B cell (primary cell): Measurements from ENCODE around the gene NUDT4B.
"Not testable (repeated sequence)": the region's sequence is repeated elsewhere in the genome, so short reads cannot be mapped to it uniquely, and the experiment has no call there.

Experiments
- EZH2 ChIP-seq: IDR thresholded peaks from 2 replicates; pipeline ENCODE4 v1.6.1; 2012; ENCODE audit warnings: borderline replicate concordance, low read depth, mild to moderate bottlenecking, moderate library complexity, low read length; ENCODE audit not compliant: insufficient read depth, poor library complexity, severe bottlenecking
- TF ChIP-seq, protein P1 (sequence below): fragments of 200-600 bp; IDR thresholded peaks from one replicate; pipeline ENCODE4 v1.8.0; 2022; ENCODE audit warnings: antibody characterized with exemption, mild to moderate bottlenecking

DNA sequence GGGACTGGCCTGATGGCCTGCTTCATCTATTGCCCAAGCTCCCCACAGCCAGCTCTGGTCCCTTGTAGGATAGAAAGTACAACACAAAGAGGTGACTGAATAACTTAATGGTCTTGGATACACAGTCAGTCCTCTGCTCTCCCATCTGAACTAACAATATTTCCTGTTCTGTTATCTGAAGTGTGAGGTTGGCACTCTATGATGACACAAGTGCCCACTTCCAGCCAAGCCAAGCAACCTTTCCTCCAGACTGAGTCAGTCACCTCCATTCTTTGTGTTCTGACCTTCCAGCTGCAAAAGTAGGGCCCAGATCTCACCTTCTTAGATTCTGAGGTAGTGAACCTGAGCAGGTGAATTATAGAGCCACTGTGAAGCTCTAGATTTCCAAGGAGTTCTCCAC lies 8.9 kb downstream of the NUDT4B start:
- TF ChIP-seq, protein P1, sequence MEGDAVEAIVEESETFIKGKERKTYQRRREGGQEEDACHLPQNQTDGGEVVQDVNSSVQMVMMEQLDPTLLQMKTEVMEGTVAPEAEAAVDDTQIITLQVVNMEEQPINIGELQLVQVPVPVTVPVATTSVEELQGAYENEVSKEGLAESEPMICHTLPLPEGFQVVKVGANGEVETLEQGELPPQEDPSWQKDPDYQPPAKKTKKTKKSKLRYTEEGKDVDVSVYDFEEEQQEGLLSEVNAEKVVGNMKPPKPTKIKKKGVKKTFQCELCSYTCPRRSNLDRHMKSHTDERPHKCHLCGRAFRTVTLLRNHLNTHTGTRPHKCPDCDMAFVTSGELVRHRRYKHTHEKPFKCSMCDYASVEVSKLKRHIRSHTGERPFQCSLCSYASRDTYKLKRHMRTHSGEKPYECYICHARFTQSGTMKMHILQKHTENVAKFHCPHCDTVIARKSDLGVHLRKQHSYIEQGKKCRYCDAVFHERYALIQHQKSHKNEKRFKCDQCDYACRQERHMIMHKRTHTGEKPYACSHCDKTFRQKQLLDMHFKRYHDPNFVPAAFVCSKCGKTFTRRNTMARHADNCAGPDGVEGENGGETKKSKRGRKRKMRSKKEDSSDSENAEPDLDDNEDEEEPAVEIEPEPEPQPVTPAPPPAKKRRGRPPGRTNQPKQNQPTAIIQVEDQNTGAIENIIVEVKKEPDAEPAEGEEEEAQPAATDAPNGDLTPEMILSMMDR = not testable (repeated sequence)
- not testable (repeated sequence) for TF ChIP-seq EZH2
